Neuronal stem cell (in vitro differentiated cells): ENCODE results near the gene ELAVL4.

Experiments used
- DNase-seq: peaks from one replicate; pipeline ENCODE4 v3.0.0-alpha.2; 2013; ENCODE audit warnings: low spot score
- H2AFZ ChIP-seq: one replicate; pipeline ENCODE4 v1.6.1; 2013; ENCODE audit warnings: mild to moderate bottlenecking, low read length, inconsistent platforms
- H2AK5ac ChIP-seq: 2 replicates; pipeline ENCODE4 v1.6.1; 2013; ENCODE audit warnings: low read depth, mild to moderate bottlenecking, inconsistent platforms, low read length, moderate library complexity, mixed read lengths
- H2BK120ac ChIP-seq: 2 replicates; pipeline ENCODE4 v1.6.1; 2013; ENCODE audit warnings: low read depth, mild to moderate bottlenecking, inconsistent platforms, low read length, moderate library complexity, mixed read lengths
- H2BK12ac ChIP-seq: one replicate; pipeline ENCODE4 v1.6.1; 2013; ENCODE audit warnings: low read length, inconsistent platforms
- H2BK15ac ChIP-seq: 2 replicates; pipeline ENCODE4 v1.6.1; 2013; ENCODE audit warnings: mild to moderate bottlenecking, low read length, inconsistent platforms, mixed read lengths
- H2BK5ac ChIP-seq: one replicate; pipeline ENCODE4 v1.6.1; 2013; ENCODE audit warnings: inconsistent platforms, mild to moderate bottlenecking, low read length, moderate library complexity
- H3K14ac ChIP-seq: one replicate; pipeline ENCODE4 v1.6.1; 2013; ENCODE audit warnings: low read length, inconsistent platforms
- H3K18ac ChIP-seq: 2 replicates; pipeline ENCODE4 v1.6.1; 2013; ENCODE audit warnings: low read length, inconsistent platforms
- H3K23ac ChIP-seq: 2 replicates; pipeline ENCODE4 v1.6.1; 2013; ENCODE audit warnings: low read depth, mild to moderate bottlenecking, mixed read lengths, low read length, inconsistent platforms; ENCODE audit not compliant: poor library complexity
- H3K27ac ChIP-seq: replicated peaks from 3 replicates; pipeline ENCODE4 v1.5.1; 2013; ENCODE audit warnings: low read length, inconsistent platforms
- H3K27me3 ChIP-seq, 3 experiments: 2 replicates each; pipeline ENCODE4 v1.6.1; 2013; ENCODE audit warnings: low read length in 3 of 3, mild to moderate bottlenecking in 2 of 3, inconsistent platforms in 1 of 3, low read depth in 1 of 3, mixed read lengths in 1 of 3, moderate library complexity in 1 of 3; ENCODE audit not compliant: control insufficient read depth in 3 of 3, insufficient read depth in 3 of 3
- H3K36me3 ChIP-seq, 2 donors: replicated peaks in 1 of 2; 2 replicates each; pipeline ENCODE4 v1.6.1; 2013; ENCODE audit warnings: low read length in 2 of 2; ENCODE audit not compliant: control insufficient read depth in 2 of 2, insufficient read depth in 2 of 2
- H3K4ac ChIP-seq: 2 replicates; pipeline ENCODE4 v1.6.1; 2013; ENCODE audit warnings: inconsistent platforms, mild to moderate bottlenecking, low read length, moderate library complexity
- H3K4me1 ChIP-seq, 2 donors: 1 replicate in 1 of 2; 2 replicates in 1 of 2; pipeline ENCODE4 v1.6.1; 2013; ENCODE audit warnings: low read length in 2 of 2, low read depth in 1 of 2; ENCODE audit not compliant: control insufficient read depth in 2 of 2, insufficient read depth in 1 of 2
- H3K4me2 ChIP-seq: one replicate; pipeline ENCODE4 v1.6.1; 2013; ENCODE audit warnings: mild to moderate bottlenecking, low read length, inconsistent platforms; ENCODE audit not compliant: insufficient read depth, poor library complexity, severe bottlenecking
- H3K4me3 ChIP-seq, 2 donors: 2 replicates each; pipeline ENCODE4 v1.5.1; 2013; ENCODE audit warnings: low read length in 2 of 2, mild to moderate bottlenecking in 2 of 2, inconsistent platforms in 1 of 2, moderate library complexity in 1 of 2
- H3K79me1 ChIP-seq: one replicate; pipeline ENCODE4 v1.6.1; 2013; ENCODE audit warnings: low read depth, mild to moderate bottlenecking, inconsistent platforms, low read length, moderate library complexity
- H3K9ac ChIP-seq: one replicate; pipeline ENCODE4 v1.6.1; 2013; ENCODE audit warnings: mild to moderate bottlenecking, low read depth, low read length, inconsistent platforms; ENCODE audit not compliant: poor library complexity
- H3K9me3 ChIP-seq, 2 donors: replicated peaks in 1 of 2; 2 replicates each; pipeline versions ENCODE3 to v1.6.1; 2013; ENCODE audit warnings: low read length in 2 of 2, mild to moderate bottlenecking in 2 of 2, inconsistent platforms in 1 of 2, low read depth in 1 of 2, mixed read lengths in 1 of 2, moderate library complexity in 1 of 2; ENCODE audit not compliant: control insufficient read depth in 2 of 2, insufficient read depth in 1 of 2
- H4K8ac ChIP-seq: one replicate; pipeline ENCODE4 v1.6.1; 2013; ENCODE audit warnings: low read depth, mild to moderate bottlenecking, inconsistent platforms, low read length, moderate library complexity
- H4K91ac ChIP-seq: one replicate; pipeline ENCODE4 v1.6.1; 2013; ENCODE audit warnings: low read length, low read depth, mild to moderate bottlenecking, inconsistent platforms; ENCODE audit not compliant: poor library complexity
- WGBS, 2 donors: extraction: QIAGEN DNeasy Blood & Tissue Kit; methylation state at CpG; one replicate each; pipeline ENCODE4 v1.1.7; 2013; ENCODE audit warnings: missing lambda C conversion rate in 2 of 2, mixed read lengths in 1 of 2; ENCODE audit not compliant: insufficient read length in 2 of 2, insufficient replicate concordance in 1 of 2; ENCODE audit errors: extremely low coverage in 2 of 2; 5-methylcytosine and 5-hydroxymethylcytosine counted together

The ELAVL4 gene

GRCh38 chr1:50175719-50176639, 67.3 kb downstream of the ELAVL4 start:
- no peak overlapping the region for H3K4me2 ChIP-seq
- H2BK5ac ChIP-seq = no peak overlapping the region
- no peak overlapping the region for H2BK120ac ChIP-seq
- H2BK12ac ChIP-seq = no peak overlapping the region
- no peak overlapping the region for H3K14ac ChIP-seq
- H2BK15ac ChIP-seq = no peak overlapping the region
- no peak overlapping the region for H3K9ac ChIP-seq
- H3K23ac ChIP-seq = no peak overlapping the region
- no peaks in the 10 kb centered on the region for H3K9me3 ChIP-seq
- no peak overlapping the region for H2AK5ac ChIP-seq
- H4K91ac ChIP-seq = no peak overlapping the region
- no peak for DNase-seq
- H3K27me3 ChIP-seq = no peaks in the 10 kb centered on the region
- H3K18ac ChIP-seq = no peak overlapping the region
- no CpG with 5 or more reads among the region's 7 CpGs for WGBS, 2 donors
- H3K36me3 ChIP-seq = no peaks in the 10 kb centered on the region
- no peak overlapping the region for H3K4me3 ChIP-seq
- peaks cover 0 to 4% of the 10 kb centered on the region in 2 donors for H3K4me1 ChIP-seq
- no peak overlapping the region for H4K8ac ChIP-seq
- no peak overlapping the region for H2AFZ ChIP-seq
- no peaks in the 10 kb centered on the region for H3K79me1 ChIP-seq
- H3K4ac ChIP-seq = no peak overlapping the region
- H3K27ac ChIP-seq = no peak overlapping the region

GRCh38 chr1:50177994-50178393, 69.3 kb downstream of the ELAVL4 start:
- no peak overlapping the region for H4K8ac ChIP-seq
- H2AK5ac ChIP-seq = no peak overlapping the region
- H3K23ac ChIP-seq = no peak overlapping the region
- H3K4ac ChIP-seq = no peak overlapping the region
- no peak overlapping the region for H4K91ac ChIP-seq
- H2BK15ac ChIP-seq = no peak overlapping the region
- no peak overlapping the region for H3K9ac ChIP-seq
- DNase-seq = no peak
- no peak overlapping the region for H2BK5ac ChIP-seq
- no peak overlapping the region for H3K18ac ChIP-seq
- H3K27ac ChIP-seq = no peak overlapping the region
- H3K4me2 ChIP-seq = no peak overlapping the region
- no peaks in the 10 kb centered on the region for H3K79me1 ChIP-seq
- H3K14ac ChIP-seq = no peak overlapping the region
- H3K4me3 ChIP-seq = no peak overlapping the region
- no peaks in the 10 kb centered on the region for H3K9me3 ChIP-seq
- no peak overlapping the region for H2BK120ac ChIP-seq
- H3K4me1 ChIP-seq = peaks cover 0 to 5% of the 10 kb centered on the region in 2 donors
- no peak overlapping the region for H2AFZ ChIP-seq
- no peaks in the 10 kb centered on the region for H3K36me3 ChIP-seq
- H2BK12ac ChIP-seq = no peak overlapping the region
- no CpG with 5 or more reads among the region's 6 CpGs for WGBS, 2 donors
- no peaks in the 10 kb centered on the region for H3K27me3 ChIP-seq

- Histone ChIP-seq H3K9ac (no peak overlapping the region), H3K27ac (no peak overlapping the region), H4K8ac (no peak overlapping the region), H2AK5ac (no peak overlapping the region), H4K91ac (no peak overlapping the region), H2BK120ac (no peak overlapping the region), H2BK12ac (no peak overlapping the region), H3K27me3 (no peaks in the 10 kb centered on the region), H3K36me3 (no peaks in the 10 kb centered on the region), H2BK5ac (no peak overlapping the region), H3K9me3 (no peaks in the 10 kb centered on the region), H3K14ac (no peak overlapping the region), H3K79me1 (no peaks in the 10 kb centered on the region), H2AFZ (no peak overlapping the region), H3K18ac (no peak overlapping the region), H3K4me3 (no peak overlapping the region), H3K4me2 (no peak overlapping the region), H2BK15ac (no peak overlapping the region), H3K4me1 (peaks cover 0 to 5% of the 10 kb centered on the region in 2 donors), H3K4ac (no peak overlapping the region), H3K23ac (no peak overlapping the region)
- WGBS, 2 donors = no CpG with 5 or more reads among the region's 2 CpGs
- no peak for DNase-seq
Observed at GRCh38 chr1:50179639-50180038, 70.9 kb downstream of the ELAVL4 start.

- Histone ChIP-seq H2BK120ac (no peak overlapping the region), H2BK15ac (no peak overlapping the region), H2BK5ac (no peak overlapping the region), H3K4ac (no peak overlapping the region), H3K27ac (no peak overlapping the region), H3K36me3 (no peaks in the 10 kb centered on the region), H2BK12ac (no peak overlapping the region), H3K14ac (no peak overlapping the region), H3K4me2 (no peak overlapping the region), H2AFZ (no peak overlapping the region), H3K27me3 (no peaks in the 10 kb centered on the region), H3K18ac (no peak overlapping the region), H3K4me3 (no peak overlapping the region), H2AK5ac (no peak overlapping the region), H3K79me1 (no peaks in the 10 kb centered on the region), H3K9ac (no peak overlapping the region), H4K8ac (no peak overlapping the region), H4K91ac (no peak overlapping the region), H3K4me1 (peaks cover 0 to 5% of the 10 kb centered on the region in 2 donors), H3K23ac (no peak overlapping the region), H3K9me3 (no peaks in the 10 kb centered on the region)
- DNase-seq = no peak
- WGBS, 2 donors = no CpG with 5 or more reads among the region's 1 CpG
Observed at GRCh38 chr1:50180367-50180766, 71.6 kb downstream of the ELAVL4 start.
